Upper lobe of right lung (tissue), 1 donor: Measurements from ENCODE around the gene MRPL43. TPM values are rescaled to one million over a fixed set of nuclear protein-coding genes. Genes with fewer than 3 reads are reported as not detected.

Experiments used
- ATAC-seq: fragments of 200-7000 bp; cut with Tn5 transposase; one replicate; pipeline ENCODE4 v1.9.1; 2020; ENCODE audit warnings: mild to moderate bottlenecking, moderate library complexity
- DNase-seq: peaks from one replicate; pipeline ENCODE4 v3.0.0-alpha.2; 2020
- H3K27ac ChIP-seq: fragments of 200-600 bp; one replicate; pipeline ENCODE4 v1.8.0; 2022
- H3K27me3 ChIP-seq: fragments of 200-600 bp; one replicate; pipeline ENCODE4 v1.8.0; 2022; ENCODE audit warnings: mild to moderate bottlenecking
- H3K36me3 ChIP-seq: fragments of 200-600 bp; one replicate; pipeline ENCODE4 v1.8.0; 2022
- H3K4me1 ChIP-seq: fragments of 200-600 bp; one replicate; pipeline ENCODE4 v1.8.0; 2022
- H3K4me3 ChIP-seq: fragments of 200-600 bp; one replicate; pipeline ENCODE4 v1.8.0; 2022; ENCODE audit warnings: mild to moderate bottlenecking
- H3K9me3 ChIP-seq: fragments of 200-600 bp; one replicate; pipeline ENCODE4 v1.8.0; 2022
- CTCF ChIP-seq: fragments of 200-600 bp; IDR thresholded peaks from one replicate; pipeline ENCODE4 v1.8.0; 2022; ENCODE audit warnings: antibody characterized with exemption
- intact Hi-C: fragments of 100-400 bp; cut with DNase I; formaldehyde crosslinking; loops from one replicate; pipeline ENCODE4 v1.11.0; 2022
- total RNA-seq: library from RNA; stranded (reverse); fragmentation: NEBNext Ultra II Directional; extraction: Animal tissue kit (Norgen Biotek cat#: 25700); gene quantifications from one replicate; pipeline ENCODE4 v1.2.1, GENCODE V29; 2021
- donor health status: DM: no; HTN: yes; CAD: no; lungs with severe emphysema.

Gene MRPL43
- total RNA-seq, 1 donor from 2014 or later, result 60.5 TPM

- TF ChIP-seq CTCF, result no peak
- H3K36me3 ChIP-seq, result peaks cover 39% of the 10 kb centered on the region
- no peak overlapping the region for H3K27ac ChIP-seq
- peaks cover 13% of the 10 kb centered on the region for H3K4me1 ChIP-seq
- DNase-seq (no peak), ATAC-seq (no peak)
- no peaks in the 10 kb centered on the region for H3K27me3 ChIP-seq
- H3K9me3 ChIP-seq, result no peaks in the 10 kb centered on the region
- H3K4me3 ChIP-seq, result no peak overlapping the region
- intact Hi-C loops, result no loop called here
Observed at GRCh38 chr10:100966887-100967286, 20.4 kb downstream of the MRPL43 start.

GRCh38 chr10:100965820-100966219 lies 21.5 kb downstream of the MRPL43 start:
- DNase-seq, result no peak
- Histone ChIP-seq H3K4me1 (peaks cover 13% of the 10 kb centered on the region), H3K27me3 (no peaks in the 10 kb centered on the region), H3K9me3 (no peaks in the 10 kb centered on the region), H3K27ac (no peak overlapping the region), H3K36me3 (peaks cover 46% of the 10 kb centered on the region), H3K4me3 (no peak overlapping the region)
- intact Hi-C loops, result no loop called here
- TF ChIP-seq CTCF, result no peak
- ATAC-seq, result no peak

GRCh38 chr10:100963826-100964225 lies 23.5 kb downstream of the MRPL43 start:
- H3K27ac ChIP-seq, result no peak overlapping the region
- TF ChIP-seq CTCF, result no peak
- peaks cover 5% of the 10 kb centered on the region for H3K4me1 ChIP-seq
- peaks cover 66% of the 10 kb centered on the region for H3K36me3 ChIP-seq
- DNase-seq, result no peak
- no peaks in the 10 kb centered on the region for H3K27me3 ChIP-seq
- H3K9me3 ChIP-seq, result no peaks in the 10 kb centered on the region
- intact Hi-C loops, result no loop called here
- no peak overlapping the region for H3K4me3 ChIP-seq
- no peak for ATAC-seq

GRCh38 chr10:100962351-100963080 lies 24.8 kb downstream of the MRPL43 start:
- no peak for DNase-seq
- no peak for TF ChIP-seq CTCF
- ATAC-seq, result no peak
- H3K36me3 ChIP-seq, result peaks cover 79% of the 10 kb centered on the region
- H3K4me1 ChIP-seq, result no peaks in the 10 kb centered on the region
- no peak overlapping the region for H3K27ac ChIP-seq
- intact Hi-C loops, result no loop called here
- no peaks in the 10 kb centered on the region for H3K27me3 ChIP-seq
- H3K9me3 ChIP-seq, result no peaks in the 10 kb centered on the region
- H3K4me3 ChIP-seq, result no peak overlapping the region

DNA sequence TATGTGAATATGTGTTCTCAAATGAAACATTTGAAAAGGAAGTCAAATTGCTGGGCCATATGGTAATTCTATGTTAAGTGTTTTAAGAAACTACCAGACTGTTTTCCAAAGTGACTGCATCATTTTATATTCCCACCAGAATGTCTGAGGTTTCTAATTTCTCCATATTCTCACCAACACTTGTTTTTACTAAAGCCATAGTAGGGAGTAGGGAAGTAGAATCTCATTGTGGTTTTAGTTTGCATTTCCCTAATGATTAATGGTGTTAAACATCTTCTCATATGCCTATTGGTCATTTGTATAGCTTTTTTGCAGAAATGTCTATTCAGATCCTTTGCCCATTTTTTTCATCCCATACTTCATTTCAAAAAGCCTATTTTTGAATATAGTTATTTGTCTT lies 27.0 kb downstream of the MRPL43 start:
- no peaks in the 10 kb centered on the region for H3K27me3 ChIP-seq
- H3K4me1 ChIP-seq, result no peaks in the 10 kb centered on the region
- ATAC-seq (no peak), DNase-seq (no peak)
- H3K36me3 ChIP-seq, result peaks cover 91% of the 10 kb centered on the region
- intact Hi-C loops, result no loop called here
- H3K9me3 ChIP-seq, result no peaks in the 10 kb centered on the region
- TF ChIP-seq CTCF, result no peak
- no peak overlapping the region for H3K27ac ChIP-seq
- no peak overlapping the region for H3K4me3 ChIP-seq

DNA sequence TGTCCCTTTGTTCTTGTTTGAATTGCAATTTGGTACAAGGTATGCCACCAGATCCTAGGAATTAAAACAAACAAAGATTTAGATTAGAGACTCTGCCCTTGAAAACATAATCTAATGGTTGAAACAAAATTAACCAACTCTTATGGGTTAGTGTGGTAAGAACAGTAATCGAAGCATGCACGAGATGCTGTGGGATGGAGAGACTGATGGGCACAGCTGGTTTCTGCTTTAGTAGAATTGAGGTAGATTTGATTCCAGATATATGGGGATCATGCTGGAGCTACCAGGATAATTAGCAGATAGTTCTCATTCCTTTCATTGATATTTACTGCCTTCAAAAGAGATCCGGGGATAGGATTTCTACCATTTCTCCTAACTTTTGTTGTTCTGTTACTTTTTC lies 38.4 kb downstream of the MRPL43 start:
- ATAC-seq (no peak), DNase-seq (no peak)
- intact Hi-C loops, result no loop called here
- no peak overlapping the region for H3K27ac ChIP-seq
- TF ChIP-seq CTCF, result no peak
- no peaks in the 10 kb centered on the region for H3K4me1 ChIP-seq
- H3K27me3 ChIP-seq, result no peaks in the 10 kb centered on the region
- H3K4me3 ChIP-seq, result no peak overlapping the region
- H3K36me3 ChIP-seq, result peaks cover 94% of the 10 kb centered on the region
- H3K9me3 ChIP-seq, result no peaks in the 10 kb centered on the region
